ENCODE results near the gene TUB. TPM values are rescaled to one million over a fixed set of nuclear protein-coding genes. Genes with fewer than 3 reads are reported as not detected.

Gene TUB
- total RNA-seq, 1 donor from 2014 or later, result 14.9 TPM

- DNase-seq (ENCODE audit: low spot score, unreplicated experiment), result no peak
- Mint-ChIP-seq H3K27ac (no peak overlapping the region), H3K4me3 (ENCODE audit: low read depth) (no peak overlapping the region), H3K4me1 (ENCODE audit: low read depth) (no peaks in the 10 kb centered on the region), H3K36me3 (ENCODE audit: insufficient read depth) (peaks cover 6% of the 10 kb centered on the region), H3K9me3 (ENCODE audit: low read depth) (no peaks in the 10 kb centered on the region), H3K27me3 (no peaks in the 10 kb centered on the region)
- no peak for TF ChIP-seq CTCF (IDR thresholded peaks at IDR 0.05; ENCODE audit: unreplicated experiment)
These were observed 19.1 kb downstream of the TUB start for GRCh38 chr11:8100158-8100557.

GRCh38 chr11:8100605-8101004, 19.6 kb downstream of the TUB start:
- H3K4me3 Mint-ChIP-seq (ENCODE audit: low read depth), result no peak overlapping the region
- peaks cover 6% of the 10 kb centered on the region for H3K36me3 Mint-ChIP-seq (ENCODE audit: insufficient read depth)
- TF ChIP-seq CTCF (IDR thresholded peaks at IDR 0.05; ENCODE audit: unreplicated experiment), result no peak
- no peaks in the 10 kb centered on the region for H3K9me3 Mint-ChIP-seq (ENCODE audit: low read depth)
- H3K4me1 Mint-ChIP-seq (ENCODE audit: low read depth), result no peaks in the 10 kb centered on the region
- H3K27me3 Mint-ChIP-seq, result no peaks in the 10 kb centered on the region
- H3K27ac Mint-ChIP-seq, result no peak overlapping the region
- no peak for DNase-seq (ENCODE audit: low spot score, unreplicated experiment)

- no peaks in the 10 kb centered on the region for H3K27me3 Mint-ChIP-seq
- TF ChIP-seq CTCF (IDR thresholded peaks at IDR 0.05; ENCODE audit: unreplicated experiment), result no peak
- no peak overlapping the region for H3K27ac Mint-ChIP-seq
These were observed 20.4 kb downstream of the TUB start for GRCh38 chr11:8101421-8101820.

GRCh38 chr11:8102296-8102915, 21.4 kb downstream of the TUB start:
- Mint-ChIP-seq H3K4me1 (ENCODE audit: low read depth) (no peaks in the 10 kb centered on the region), H3K9me3 (ENCODE audit: low read depth) (no peaks in the 10 kb centered on the region), H3K27me3 (no peaks in the 10 kb centered on the region), H3K4me3 (ENCODE audit: low read depth) (no peak overlapping the region), H3K27ac (no peak overlapping the region), H3K36me3 (ENCODE audit: insufficient read depth) (peaks cover 6% of the 10 kb centered on the region)
- no peak for DNase-seq (ENCODE audit: low spot score, unreplicated experiment)
- TF ChIP-seq CTCF (IDR thresholded peaks at IDR 0.05; ENCODE audit: unreplicated experiment), result no peak

More at GRCh38 chr11:8101421-8101820, 20.4 kb downstream of the TUB start:
- Mint-ChIP-seq H3K4me3 (ENCODE audit: low read depth) (no peak overlapping the region), H3K9me3 (ENCODE audit: low read depth) (no peaks in the 10 kb centered on the region), H3K36me3 (ENCODE audit: insufficient read depth) (peaks cover 6% of the 10 kb centered on the region), H3K4me1 (ENCODE audit: low read depth) (no peaks in the 10 kb centered on the region)
- no peak for DNase-seq (ENCODE audit: low spot score, unreplicated experiment)

GRCh38 chr11:8102965-8103364, 22.0 kb downstream of the TUB start:
- H3K27ac Mint-ChIP-seq, result no peak overlapping the region
- H3K36me3 Mint-ChIP-seq (ENCODE audit: insufficient read depth), result peaks cover 6% of the 10 kb centered on the region

More at GRCh38 chr11:8102965-8103364, 22.0 kb downstream of the TUB start:
- no peak overlapping the region for H3K4me3 Mint-ChIP-seq (ENCODE audit: low read depth)
- DNase-seq (ENCODE audit: low spot score, unreplicated experiment), result no peak
- H3K4me1 Mint-ChIP-seq (ENCODE audit: low read depth), result no peaks in the 10 kb centered on the region
- TF ChIP-seq CTCF (IDR thresholded peaks at IDR 0.05; ENCODE audit: unreplicated experiment), result no peak
- H3K9me3 Mint-ChIP-seq (ENCODE audit: low read depth), result no peaks in the 10 kb centered on the region
- no peaks in the 10 kb centered on the region for H3K27me3 Mint-ChIP-seq

Measured in progenitor cell of endocrine pancreas (in vitro differentiated cells).